Heart left ventricle (tissue), 13 donors: ENCODE measurements around the gene COL27A1.

ENCODE experiments used
- CTCF ChIP-seq, 12 donors: fragments of 200-600 bp; sonication (generic) in 4 of 12; IDR thresholded peaks; one replicate each; pipeline versions ENCODE4 v1.5.0 to v1.8.0; 2018 to 2022; ENCODE audit warnings: antibody characterized with exemption in 12 of 12, mild to moderate bottlenecking in 5 of 12
- POLR2A ChIP-seq, 2 donors: fragments of 450-650 bp; IDR thresholded peaks; one replicate each; pipeline ENCODE4 v1.6.1; 2017; ENCODE audit warnings: antibody characterized with exemption in 2 of 2, mild to moderate bottlenecking in 2 of 2, moderate library complexity in 2 of 2
- donor health status: ischemic (EF 13 %, LVEDD 7.1; RV severe dilation, severe dysfunction).
- donor health status: DM: no; HTN: yes; CAD: no.
- donor health status: DM: no; HTN: no; CAD: no.
- donor health status: ischemic (EF 25% LVEDD 6.9; RV normal size, moderate dysfunction).
- donor health status: ischemic (EF 25% LVEDD 5.7; RV mildly dilated, moderate dysfunction).
- donor health status: ischemic (EF 35%, LVEDD 5.7; RV mildly dilated, moderate dysfunction).
- donor health status: nonischemic (EF 11% LVEDD 7.7; RV severe dilation, severe dysfunction).
- donor health status: DM: yes; HTN: yes; CAD: no.
- donor health status: PGD.
- donor health status: ischemic (EF 29% LVEDD 5.4; RV normal size, mild dysfunction).
- donor health status: nonischemic (EF 23%, LVEDD 6.1; RV moderate dilation, normal function).

DNA sequence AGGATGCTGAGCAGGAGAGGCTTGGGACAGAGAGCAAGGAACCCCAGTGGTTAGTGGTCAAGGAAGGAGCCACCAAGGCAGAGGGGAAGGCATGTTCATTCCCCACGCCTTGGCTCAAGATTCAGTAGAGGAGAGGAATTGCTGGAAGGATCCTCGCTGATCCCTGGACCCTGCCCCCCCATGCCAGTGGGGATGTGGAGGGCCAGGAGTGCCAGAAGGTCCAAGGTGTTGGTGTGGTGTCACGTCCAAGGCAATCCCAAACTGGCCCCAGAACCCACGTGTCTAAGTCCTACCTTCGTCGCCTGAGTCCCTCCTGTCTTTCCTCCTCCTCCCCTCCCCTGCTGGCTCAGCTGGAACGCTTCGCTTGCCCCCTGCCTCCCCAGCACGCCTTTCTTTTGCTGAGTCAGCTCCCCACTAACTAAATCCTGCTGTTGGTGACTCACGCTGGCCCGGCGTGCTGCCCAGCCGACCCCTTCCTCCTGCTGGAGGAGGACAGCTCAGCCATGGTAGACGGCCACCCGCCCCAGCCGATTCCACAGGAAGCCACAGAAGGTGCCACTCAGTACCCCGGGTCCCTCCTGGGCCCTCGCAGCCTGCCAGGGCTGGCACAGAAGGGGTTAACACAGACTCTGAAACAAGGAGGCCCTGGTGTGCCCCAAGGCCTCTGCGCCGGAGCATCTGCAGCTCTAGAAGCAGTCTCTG is 130.0 kb downstream of the COL27A1 start:
- no peak for TF ChIP-seq CTCF (IDR thresholded peaks at IDR 0.05)
- TF ChIP-seq POLR2A (IDR thresholded peaks at IDR 0.05) = no peak
